Endothelial cell (in vitro differentiated cells): ENCODE measurements around the gene PALD1. TPM values are rescaled to one million over a fixed set of nuclear protein-coding genes. Genes with fewer than 3 reads are reported as not detected.

Experiments used
- DNase-seq: peaks from one replicate; pipeline ENCODE4 v3.0.0; 2021; ENCODE audit warnings: low spot score
- H3K27ac Mint-ChIP-seq: one replicate; pipeline ENCODE4 v1.8.0; 2021; ENCODE audit warnings: mixed read lengths, inconsistent platforms; ENCODE audit not compliant: unreplicated experiment
- H3K27me3 Mint-ChIP-seq: one replicate; pipeline ENCODE4 v1.8.0; 2021; ENCODE audit warnings: mild to moderate bottlenecking, moderate library complexity, mixed read lengths, inconsistent platforms; ENCODE audit not compliant: unreplicated experiment
- H3K36me3 Mint-ChIP-seq: one replicate; pipeline ENCODE4 v1.8.0; 2021; ENCODE audit warnings: mild to moderate bottlenecking, low read depth, mixed read lengths, inconsistent platforms; ENCODE audit not compliant: unreplicated experiment
- H3K4me1 Mint-ChIP-seq: one replicate; pipeline ENCODE4 v1.8.0; 2021; ENCODE audit warnings: mild to moderate bottlenecking, mixed read lengths, inconsistent platforms; ENCODE audit not compliant: unreplicated experiment
- H3K4me3 Mint-ChIP-seq: one replicate; pipeline ENCODE4 v1.8.0; 2021; ENCODE audit warnings: mild to moderate bottlenecking, mixed read lengths, inconsistent platforms; ENCODE audit not compliant: unreplicated experiment
- H3K9me3 Mint-ChIP-seq: one replicate; pipeline ENCODE4 v1.8.0; 2021; ENCODE audit warnings: mixed read lengths, inconsistent platforms; ENCODE audit not compliant: unreplicated experiment
- CTCF ChIP-seq: fragments of 200-600 bp; sonication (generic); IDR thresholded peaks from one replicate; pipeline ENCODE4 v1.5.0; 2021; ENCODE audit warnings: antibody characterized with exemption; ENCODE audit not compliant: unreplicated experiment
- total RNA-seq: library from RNA; stranded (reverse); fragmentation: NEBNext Ultra II Directional; extraction: Animal tissue kit (Norgen Biotek cat#: 25700); gene quantifications from one replicate; pipeline ENCODE4 v1.2.1, GENCODE V29; 2021; ENCODE audit not compliant: unreplicated experiment

The PALD1 gene
- total RNA-seq, 1 donor from 2014 or later = 166 TPM

GRCh38 chr10:70528314-70528713, 49.7 kb downstream of the PALD1 start:
- Mint-ChIP-seq H3K4me1 (peaks cover 68% of the 10 kb centered on the region), H3K4me3 (peak overlapping the region; percentile 60), H3K27ac (peak overlapping the region; percentile 55), H3K27me3 (peaks cover 24% of the 10 kb centered on the region), H3K9me3 (no peaks in the 10 kb centered on the region), H3K36me3 (peaks cover 50% of the 10 kb centered on the region)
- TF ChIP-seq CTCF = no peak
- DNase-seq = no peak

- peaks cover 24% of the 10 kb centered on the region for H3K27me3 Mint-ChIP-seq
- peaks cover 54% of the 10 kb centered on the region for H3K36me3 Mint-ChIP-seq
- H3K4me1 Mint-ChIP-seq = peaks cover 67% of the 10 kb centered on the region
- H3K27ac Mint-ChIP-seq = peak overlapping the region; percentile 27
- H3K9me3 Mint-ChIP-seq = no peaks in the 10 kb centered on the region
- no peak for TF ChIP-seq CTCF
- no peak for DNase-seq
- H3K4me3 Mint-ChIP-seq = peak overlapping the region; percentile 16
These were observed 50.3 kb downstream of the PALD1 start for GRCh38 chr10:70528741-70529362.

- no peaks in the 10 kb centered on the region for H3K9me3 Mint-ChIP-seq
These were observed 51.3 kb downstream of the PALD1 start for GRCh38 chr10:70529848-70530247.

GRCh38 chr10:70530315-70530714, 51.7 kb downstream of the PALD1 start:
- Mint-ChIP-seq H3K36me3 (peaks cover 52% of the 10 kb centered on the region), H3K4me1 (peaks cover 67% of the 10 kb centered on the region), H3K27me3 (peaks cover 21% of the 10 kb centered on the region), H3K27ac (no peak overlapping the region), H3K4me3 (no peak overlapping the region), H3K9me3 (no peaks in the 10 kb centered on the region)
- no peak for DNase-seq
- TF ChIP-seq CTCF = no peak

More at GRCh38 chr10:70529848-70530247, 51.3 kb downstream of the PALD1 start:
- TF ChIP-seq CTCF = no peak
- no peak for DNase-seq
- Mint-ChIP-seq H3K27ac (no peak overlapping the region), H3K4me1 (peaks cover 66% of the 10 kb centered on the region), H3K36me3 (peaks cover 54% of the 10 kb centered on the region), H3K27me3 (peaks cover 21% of the 10 kb centered on the region), H3K4me3 (no peak overlapping the region)

- DNase-seq = no peak
- H3K36me3 Mint-ChIP-seq = peaks cover 53% of the 10 kb centered on the region
- peaks cover 22% of the 10 kb centered on the region for H3K27me3 Mint-ChIP-seq
- peak overlapping the region; percentile 67 for H3K4me3 Mint-ChIP-seq
- H3K4me1 Mint-ChIP-seq = peaks cover 70% of the 10 kb centered on the region
- TF ChIP-seq CTCF = no peak
- peak overlapping the region; percentile 79 for H3K27ac Mint-ChIP-seq
- H3K9me3 Mint-ChIP-seq = no peaks in the 10 kb centered on the region
These were observed 54.1 kb downstream of the PALD1 start for GRCh38 chr10:70532554-70533188.
